T-helper 22 cell (primary cell): ENCODE data around the gene POU2AF3.

Experiments used
- DNase-seq: peaks from one replicate; pipeline ENCODE4 v3.0.0-alpha.2; 2020; ENCODE audit warnings: low read depth

The POU2AF3 gene

GRCh38 chr11:111353776-111354600, 55.6 kb downstream of the POU2AF3 start:
- no peak for DNase-seq

DNA sequence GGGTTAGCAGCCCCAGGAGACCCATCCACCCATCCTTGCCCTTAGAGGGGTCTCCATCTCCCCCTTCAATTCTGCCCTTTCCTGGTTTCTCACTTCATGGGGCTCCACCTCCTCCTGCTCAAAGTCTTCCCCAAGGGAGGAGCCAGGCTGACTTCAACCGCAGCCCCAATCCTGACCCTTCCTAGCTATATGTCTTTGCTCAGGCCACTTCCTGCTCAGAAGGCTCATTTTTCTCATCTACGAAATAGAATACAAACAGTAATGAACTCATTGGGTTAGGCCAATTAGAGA, 56.2 kb downstream of the POU2AF3 start:
- no peak for DNase-seq

DNA sequence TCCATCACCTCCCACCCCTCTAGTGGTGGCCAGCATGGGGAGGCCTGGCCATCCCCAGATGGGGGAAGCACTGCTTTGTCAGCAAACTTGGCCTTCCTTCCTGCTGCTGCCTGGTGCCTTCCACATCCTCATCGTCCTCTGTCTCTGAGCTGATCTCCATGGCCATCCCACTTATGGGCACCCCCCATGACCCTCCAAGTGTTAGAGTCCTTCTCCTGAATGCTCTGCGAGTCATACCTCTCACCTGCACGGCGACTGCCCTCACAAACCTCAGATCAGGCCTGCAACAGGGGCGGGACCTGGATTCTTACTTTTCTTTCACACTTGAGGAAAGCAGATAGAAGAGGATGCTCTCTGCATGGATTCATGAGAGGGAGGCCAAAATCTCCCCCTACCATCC, 56.8 kb downstream of the POU2AF3 start:
- no peak for DNase-seq

- no peak for DNase-seq
Measured at GRCh38 chr11:111355956-111356659, 57.8 kb downstream of the POU2AF3 start.

DNA sequence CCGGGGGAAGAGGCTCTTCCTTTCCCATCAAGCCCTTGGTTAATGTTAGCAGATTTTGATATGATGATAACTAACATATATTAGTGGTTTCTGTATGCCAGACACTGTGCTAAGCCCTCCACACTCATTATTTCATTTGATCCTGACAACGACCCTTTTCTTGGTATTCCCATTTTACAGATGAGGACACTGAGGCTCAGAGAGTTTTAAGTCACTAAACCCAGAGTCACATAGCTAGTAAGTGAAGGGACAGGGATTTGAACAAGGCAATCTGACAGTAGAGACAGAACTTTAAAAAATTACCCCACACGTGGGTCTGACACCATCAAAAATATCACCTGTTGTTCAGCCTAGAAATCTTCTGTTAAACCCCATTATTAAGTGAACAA, 58.3 kb downstream of the POU2AF3 start:
- no peak for DNase-seq

DNA sequence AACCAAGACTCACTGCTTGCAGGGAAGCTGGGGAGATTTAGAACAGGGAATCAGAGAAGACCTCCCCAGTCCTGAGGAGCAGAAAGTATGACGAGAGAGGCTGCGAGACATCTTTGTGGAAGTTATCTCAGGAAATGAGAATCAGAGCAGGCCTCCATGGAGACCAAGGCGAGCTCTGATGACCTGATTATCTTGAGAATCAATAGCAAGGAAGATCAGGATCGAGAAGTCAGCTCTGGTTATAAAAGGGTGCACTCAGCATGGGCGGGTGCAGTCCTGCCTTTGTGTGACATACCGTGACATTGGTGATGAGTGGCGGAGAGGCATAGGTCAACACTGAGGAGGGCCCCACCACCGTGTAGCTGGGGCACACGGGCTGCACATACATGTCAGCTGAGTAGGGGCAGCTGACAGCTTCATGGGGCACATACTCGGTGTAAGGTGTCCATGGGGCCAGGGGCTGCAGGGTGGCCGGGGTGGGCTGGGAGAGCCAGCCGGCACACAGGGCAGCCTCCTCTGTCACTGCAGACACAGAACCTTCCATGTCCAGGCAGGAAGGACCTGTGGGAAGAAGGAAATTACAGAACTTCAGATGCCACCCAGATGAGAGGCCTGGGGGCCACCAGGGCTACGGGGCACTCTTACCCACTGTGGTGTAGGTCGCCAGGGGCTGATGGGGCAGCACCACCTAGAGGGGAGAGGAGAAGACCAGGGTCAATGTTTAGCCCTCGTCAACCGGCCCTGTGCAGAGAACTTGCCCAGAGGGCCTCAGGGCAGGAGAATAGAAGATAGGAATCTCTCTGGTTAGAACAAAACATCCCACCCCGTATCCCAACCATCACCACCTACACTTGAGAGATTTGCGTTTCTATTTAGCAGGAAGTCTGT, 59.0 kb downstream of the POU2AF3 start:
- DNase-seq = no peak
